NCI-H146 (cell line): ENCODE measurements around the gene PCDHGB6.
"Not testable (repeated sequence)": the region's sequence is repeated elsewhere in the genome, so short reads cannot be mapped to it uniquely, and the experiment has no call there.

Source experiments
- DNase-seq: peaks from one replicate; lab custom pipeline; 2025; lab: John Stamatoyannopoulos, UW

Gene PCDHGB6

DNA sequence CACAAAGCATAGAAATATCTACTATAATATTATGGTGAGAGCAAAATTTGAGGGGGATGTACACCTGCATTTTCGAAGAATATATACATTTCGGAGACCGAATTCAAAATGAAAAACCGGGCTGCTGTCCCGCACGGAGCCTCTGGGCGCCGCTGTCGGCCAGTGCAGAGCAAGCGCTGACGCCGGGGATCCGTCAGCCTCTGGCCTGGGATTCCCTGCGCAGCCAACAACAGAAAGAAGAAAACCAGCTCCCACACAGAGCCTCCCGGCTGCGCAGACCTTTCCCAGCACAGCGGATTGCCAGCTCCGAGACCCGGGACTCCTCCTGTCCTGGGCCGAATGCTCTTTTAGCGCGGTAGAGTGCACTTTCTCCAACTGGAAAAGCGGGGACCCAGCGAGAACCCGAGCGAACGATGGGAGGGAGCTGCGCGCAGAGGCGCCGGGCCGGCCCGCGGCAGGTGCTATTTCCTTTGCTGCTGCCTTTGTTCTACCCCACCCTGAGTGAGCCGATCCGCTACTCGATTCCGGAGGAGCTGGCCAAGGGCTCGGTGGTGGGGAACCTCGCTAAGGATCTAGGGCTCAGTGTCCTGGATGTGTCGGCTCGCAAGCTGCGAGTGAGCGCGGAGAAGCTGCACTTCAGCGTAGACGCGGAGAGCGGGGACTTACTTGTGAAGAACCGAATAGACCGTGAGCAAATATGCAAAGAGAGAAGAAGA, at the start of gene PCDHGB6:
TSS of gene PCDHGB6 (plus strand) at position 232 of the 716 bp plus-strand sequence. CDS start at position 414, 182 bp downstream.
- DNase-seq = not testable (repeated sequence)

DNA sequence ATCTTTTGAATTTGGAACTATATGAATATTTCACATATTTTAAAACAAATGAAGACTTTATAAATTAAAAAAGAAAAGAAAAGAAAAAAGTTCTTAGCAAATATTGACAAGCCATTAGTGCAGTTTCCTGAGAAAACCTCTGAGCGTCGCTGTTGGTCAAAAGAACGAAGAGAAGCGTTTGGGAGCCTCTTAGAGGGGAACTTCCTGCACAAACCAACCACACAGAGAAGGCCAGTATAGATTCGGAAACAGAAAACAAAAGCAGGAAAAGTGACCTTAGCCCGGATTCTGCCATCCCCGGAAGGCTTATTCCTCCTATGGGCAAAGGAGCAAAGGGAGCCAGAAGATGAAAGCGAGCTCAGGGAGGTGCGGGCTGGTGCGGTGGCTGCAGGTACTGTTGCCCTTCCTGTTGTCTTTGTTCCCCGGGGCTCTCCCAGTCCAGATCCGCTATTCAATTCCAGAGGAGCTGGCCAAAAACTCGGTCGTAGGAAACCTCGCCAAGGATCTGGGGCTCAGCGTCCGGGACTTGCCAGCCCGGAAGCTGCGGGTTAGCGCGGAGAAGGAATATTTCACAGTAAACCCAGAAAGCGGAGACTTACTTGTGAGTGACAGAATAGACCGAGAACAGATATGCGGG, 47.9 kb upstream of the PCDHGB6 start, which contains the start of gene PCDHGB2:
TSS of gene PCDHGB2 (plus strand) at position 205 of the 637 bp plus-strand sequence. CDS start at position 347, 142 bp downstream.
- no peak for DNase-seq

DNA sequence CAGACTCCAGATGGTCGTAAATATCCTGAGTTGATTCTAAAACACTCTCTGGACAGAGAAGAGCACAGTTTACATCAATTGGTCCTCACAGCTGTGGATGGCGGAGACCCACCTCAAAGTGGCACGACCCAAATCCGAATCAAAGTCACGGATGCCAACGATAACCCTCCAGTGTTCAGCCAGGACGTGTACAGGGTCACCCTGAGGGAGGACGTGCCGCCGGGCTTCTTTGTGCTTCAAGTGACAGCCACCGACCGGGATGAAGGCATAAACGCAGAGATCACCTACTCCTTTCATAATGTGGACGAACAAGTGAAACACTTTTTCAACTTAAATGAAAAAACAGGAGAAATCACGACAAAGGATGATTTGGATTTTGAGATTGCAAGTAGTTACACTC, 47.1 kb upstream of the PCDHGB6 start:
- no peak for DNase-seq

DNA sequence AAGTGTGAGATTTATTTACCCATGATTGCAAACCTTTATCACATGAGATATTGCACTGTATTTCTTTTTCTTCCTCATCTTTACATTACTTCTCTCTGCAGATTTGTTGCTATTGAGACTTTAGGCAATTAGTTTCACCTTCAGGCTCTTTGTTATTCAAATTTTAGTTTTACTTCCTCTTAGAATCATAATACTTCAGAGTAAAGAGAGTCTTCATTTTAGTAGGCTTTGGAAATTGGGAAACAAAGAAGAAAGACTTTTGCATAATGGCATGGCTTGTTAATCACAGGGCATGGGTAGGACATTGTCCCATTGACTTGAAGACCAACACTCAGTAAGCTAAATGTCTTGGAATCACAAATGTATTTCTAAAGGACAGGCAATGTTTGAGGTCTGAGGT, 45.1 kb upstream of the PCDHGB6 start:
- DNase-seq = no peak

DNA sequence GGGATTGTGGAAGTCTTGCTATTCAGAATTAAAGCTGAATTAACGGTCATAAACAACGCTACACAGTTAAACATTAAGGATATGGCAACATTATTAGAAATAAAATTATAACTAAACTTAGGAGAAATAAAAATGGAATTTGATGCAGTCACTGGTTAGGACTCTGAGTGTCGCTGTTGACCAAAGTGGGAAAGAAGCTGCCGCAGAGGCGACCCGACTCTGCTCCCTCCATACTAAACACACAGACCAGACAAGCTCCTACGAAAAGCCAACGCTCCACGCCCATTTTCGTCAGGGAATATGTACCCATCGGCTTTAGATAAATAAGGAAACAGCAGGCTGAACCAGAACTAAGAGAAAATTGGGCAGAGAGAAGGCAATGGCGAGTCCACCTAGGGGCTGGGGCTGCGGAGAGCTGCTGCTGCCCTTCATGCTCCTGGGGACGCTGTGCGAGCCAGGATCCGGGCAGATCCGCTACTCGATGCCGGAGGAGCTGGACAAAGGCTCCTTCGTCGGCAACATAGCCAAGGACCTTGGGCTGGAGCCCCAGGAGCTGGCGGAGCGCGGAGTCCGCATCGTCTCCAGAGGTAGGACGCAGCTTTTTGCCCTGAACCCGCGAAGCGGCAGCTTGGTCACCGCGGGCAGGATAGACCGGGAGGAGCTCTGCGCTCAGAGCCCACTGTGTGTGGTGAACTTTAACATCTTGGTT, 43.7 kb upstream of the PCDHGB6 start, which contains the start of gene PCDHGA5:
TSS of gene PCDHGA5 (plus strand) at position 211 of the 709 bp plus-strand sequence. CDS start at position 380, 169 bp downstream.
- DNase-seq = no peak

DNA sequence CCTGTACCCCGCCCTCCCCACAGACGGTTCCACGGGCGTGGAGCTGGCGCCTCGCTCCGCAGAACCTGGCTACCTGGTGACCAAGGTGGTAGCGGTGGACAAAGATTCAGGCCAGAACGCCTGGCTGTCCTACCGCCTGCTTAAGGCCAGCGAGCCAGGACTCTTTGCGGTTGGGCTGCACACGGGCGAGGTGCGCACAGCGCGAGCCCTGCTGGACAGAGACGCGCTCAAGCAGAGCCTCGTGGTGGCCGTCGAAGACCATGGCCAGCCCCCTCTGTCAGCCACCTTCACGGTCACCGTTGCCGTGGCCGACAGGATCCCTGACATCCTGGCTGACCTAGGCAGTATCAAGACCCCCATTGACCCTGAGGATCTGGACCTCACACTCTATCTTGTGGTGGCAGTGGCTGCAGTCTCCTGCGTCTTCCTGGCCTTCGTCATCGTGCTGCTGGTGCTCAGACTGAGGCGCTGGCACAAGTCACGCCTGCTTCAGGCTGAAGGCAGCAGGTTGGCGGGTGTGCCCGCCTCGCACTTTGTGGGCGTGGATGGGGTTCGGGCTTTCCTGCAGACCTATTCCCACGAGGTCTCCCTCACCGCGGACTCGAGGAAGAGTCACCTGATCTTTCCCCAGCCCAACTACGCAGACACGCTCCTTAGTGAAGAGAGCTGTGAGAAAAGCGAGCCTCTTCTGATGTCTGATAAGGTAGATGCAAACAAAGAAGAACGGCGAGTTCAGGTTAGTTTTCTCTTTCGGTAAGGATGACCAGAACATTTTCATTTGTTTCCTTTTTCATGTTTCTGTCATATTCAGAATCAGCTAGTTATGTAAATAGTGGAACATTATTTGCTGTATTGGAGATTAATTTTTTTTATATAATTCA, 41.6 kb upstream of the PCDHGB6 start:
- DNase-seq = no peak

DNA sequence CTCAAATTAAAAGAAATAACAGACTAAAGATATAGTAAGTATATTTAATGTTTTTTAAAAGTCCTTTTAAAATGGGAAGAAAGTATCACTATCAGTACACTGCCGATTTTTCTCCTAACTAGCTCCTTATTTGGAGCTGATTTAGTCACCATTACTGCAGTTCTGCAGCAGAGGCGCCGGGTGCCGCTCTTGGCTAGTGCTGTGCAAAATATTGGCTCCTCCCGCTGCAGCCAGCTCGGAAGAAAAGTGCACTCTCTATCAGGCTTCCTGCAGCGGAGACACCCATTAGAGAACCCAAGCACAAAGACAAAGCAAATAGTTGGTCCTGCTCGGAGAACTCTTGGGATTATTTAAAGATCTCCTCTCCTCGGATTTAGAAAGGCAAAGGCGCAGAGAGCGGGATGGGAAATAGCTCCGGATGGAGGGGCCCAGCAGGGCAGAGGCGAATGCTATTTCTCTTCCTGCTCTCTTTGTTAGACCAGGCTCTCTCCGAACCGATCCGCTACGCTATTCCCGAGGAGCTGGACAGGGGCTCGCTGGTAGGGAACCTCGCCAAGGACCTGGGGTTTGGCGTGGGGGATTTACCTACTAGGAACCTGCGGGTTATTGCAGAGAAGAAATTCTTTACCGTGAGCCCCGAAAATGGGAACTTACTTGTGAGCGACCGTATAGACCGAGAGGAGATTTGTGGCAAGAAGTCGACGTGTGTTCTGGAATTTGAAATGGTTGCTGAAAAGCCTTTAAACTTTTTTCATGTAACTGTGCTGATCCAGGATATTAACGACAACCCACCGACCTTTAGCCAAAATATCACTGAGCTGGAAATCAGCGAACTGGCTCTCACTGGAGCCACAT, 37.6 kb upstream of the PCDHGB6 start, which contains the start of gene PCDHGB3:
TSS of gene PCDHGB3 (plus strand) at position 249 of the 855 bp plus-strand sequence. CDS start at position 402, 153 bp downstream.
- no peak for DNase-seq

DNA sequence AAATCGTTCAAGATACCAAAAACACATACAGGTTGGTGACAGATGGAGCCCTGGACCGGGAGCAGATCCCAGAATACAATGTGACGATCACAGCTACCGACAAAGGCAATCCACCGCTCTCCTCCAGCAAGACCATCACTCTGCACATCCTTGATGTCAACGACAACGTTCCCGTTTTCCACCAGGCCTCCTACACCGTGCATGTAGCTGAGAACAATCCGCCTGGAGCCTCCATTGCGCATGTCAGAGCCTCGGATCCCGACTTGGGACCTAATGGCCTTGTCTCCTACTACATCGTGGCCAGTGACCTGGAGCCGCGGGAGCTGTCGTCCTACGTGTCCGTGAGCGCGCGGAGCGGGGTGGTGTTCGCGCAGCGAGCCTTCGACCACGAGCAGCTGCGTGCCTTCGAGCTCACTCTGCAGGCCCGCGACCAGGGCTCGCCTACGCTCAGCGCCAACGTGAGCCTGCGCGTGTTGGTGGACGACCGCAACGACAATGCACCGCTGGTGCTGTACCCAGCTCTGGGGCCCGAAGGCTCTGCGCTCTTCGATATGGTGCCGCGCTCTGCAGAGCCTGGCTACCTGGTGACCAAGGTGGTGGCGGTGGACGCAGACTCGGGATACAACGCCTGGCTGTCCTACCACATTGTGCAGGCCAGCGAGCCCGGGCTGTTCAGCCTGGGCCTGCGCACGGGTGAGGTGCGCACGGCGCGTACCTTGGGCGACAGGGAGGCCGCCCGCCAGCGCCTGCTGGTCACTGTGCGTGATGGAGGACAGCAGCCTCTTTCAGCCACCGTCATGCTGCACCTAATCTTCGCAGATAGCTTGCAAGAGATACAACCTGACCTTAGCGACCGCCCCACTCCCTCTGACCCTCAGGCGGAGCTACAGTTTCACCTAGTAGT, 36.0 kb upstream of the PCDHGB6 start:
- DNase-seq = no peak

DNA sequence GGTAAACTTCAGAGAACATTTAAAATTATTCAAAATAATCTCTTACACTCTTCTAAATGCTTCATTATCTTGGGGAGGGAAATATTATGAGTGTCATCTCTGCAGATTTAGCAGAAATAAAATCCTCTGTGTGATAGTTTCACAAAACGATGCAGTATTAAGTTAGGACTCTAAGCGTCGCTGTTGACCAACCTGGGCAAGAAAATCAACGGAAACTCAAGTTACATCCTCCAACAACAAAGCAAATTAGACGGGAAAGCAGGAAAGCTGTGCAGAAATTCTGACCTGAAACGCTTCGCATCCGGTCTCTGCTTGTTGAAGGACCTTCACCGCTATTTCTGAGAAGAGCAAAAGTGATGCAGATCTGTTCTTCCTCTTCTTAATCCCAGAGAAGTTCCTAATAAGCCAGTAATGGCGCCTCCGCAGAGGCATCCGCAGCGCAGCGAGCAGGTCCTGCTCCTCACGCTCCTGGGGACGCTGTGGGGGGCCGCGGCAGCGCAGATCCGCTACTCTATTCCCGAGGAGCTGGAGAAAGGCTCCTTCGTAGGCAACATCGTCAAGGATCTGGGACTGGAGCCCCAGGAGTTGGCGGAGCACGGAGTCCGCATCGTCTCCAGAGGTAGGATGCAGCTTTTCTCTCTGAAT, 34.0 kb upstream of the PCDHGB6 start, which contains the start of gene PCDHGA6:
TSS of gene PCDHGA6 (plus strand) at position 219 of the 645 bp plus-strand sequence. CDS start at position 412, 193 bp downstream.
- no peak for DNase-seq

DNA sequence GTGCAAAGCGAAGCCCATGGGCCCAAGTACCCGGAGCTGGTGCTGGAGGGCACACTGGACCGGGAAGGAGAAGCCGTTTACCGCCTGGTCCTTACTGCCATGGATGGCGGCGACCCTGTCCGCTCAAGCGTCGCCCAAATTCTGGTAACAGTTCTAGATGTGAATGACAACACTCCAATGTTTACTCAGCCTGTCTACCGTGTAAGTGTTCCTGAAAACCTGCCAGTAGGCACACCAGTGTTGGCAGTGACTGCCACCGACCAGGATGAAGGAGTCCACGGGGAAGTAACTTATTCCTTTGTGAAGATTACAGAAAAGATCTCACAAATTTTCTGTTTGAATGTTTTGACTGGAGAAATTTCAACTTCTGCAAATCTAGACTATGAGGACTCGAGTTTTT, 33.2 kb upstream of the PCDHGB6 start:
- DNase-seq = no peak

DNA sequence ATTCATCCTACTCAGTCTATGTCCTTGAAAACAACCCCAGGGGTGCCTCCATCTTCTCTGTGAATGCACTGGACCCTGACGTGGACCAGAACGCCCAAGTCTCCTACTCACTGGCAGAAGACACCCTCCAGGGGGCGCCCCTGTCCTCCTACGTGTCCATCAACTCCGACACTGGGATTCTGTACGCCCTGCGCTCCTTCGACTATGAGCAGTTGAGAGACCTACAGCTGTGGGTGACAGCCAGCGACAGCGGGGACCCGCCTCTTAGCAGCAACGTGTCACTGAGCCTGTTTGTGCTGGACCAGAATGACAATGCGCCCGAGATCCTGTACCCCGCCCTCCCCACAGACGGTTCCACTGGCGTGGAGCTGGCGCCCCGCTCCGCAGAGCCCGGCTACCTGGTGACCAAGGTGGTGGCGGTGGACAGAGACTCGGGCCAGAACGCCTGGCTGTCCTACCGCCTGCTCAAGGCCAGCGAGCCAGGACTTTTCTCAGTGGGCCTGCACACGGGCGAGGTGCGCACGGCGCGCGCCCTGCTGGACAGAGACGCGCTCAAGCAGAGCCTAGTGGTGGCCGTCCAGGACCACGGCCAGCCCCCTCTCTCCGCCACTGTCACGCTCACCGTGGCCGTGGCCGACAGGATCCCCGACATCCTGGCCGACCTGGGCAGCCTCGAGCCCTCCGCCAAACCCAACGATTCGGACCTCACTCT, 32.2 kb upstream of the PCDHGB6 start:
- not testable (repeated sequence) for DNase-seq

DNA sequence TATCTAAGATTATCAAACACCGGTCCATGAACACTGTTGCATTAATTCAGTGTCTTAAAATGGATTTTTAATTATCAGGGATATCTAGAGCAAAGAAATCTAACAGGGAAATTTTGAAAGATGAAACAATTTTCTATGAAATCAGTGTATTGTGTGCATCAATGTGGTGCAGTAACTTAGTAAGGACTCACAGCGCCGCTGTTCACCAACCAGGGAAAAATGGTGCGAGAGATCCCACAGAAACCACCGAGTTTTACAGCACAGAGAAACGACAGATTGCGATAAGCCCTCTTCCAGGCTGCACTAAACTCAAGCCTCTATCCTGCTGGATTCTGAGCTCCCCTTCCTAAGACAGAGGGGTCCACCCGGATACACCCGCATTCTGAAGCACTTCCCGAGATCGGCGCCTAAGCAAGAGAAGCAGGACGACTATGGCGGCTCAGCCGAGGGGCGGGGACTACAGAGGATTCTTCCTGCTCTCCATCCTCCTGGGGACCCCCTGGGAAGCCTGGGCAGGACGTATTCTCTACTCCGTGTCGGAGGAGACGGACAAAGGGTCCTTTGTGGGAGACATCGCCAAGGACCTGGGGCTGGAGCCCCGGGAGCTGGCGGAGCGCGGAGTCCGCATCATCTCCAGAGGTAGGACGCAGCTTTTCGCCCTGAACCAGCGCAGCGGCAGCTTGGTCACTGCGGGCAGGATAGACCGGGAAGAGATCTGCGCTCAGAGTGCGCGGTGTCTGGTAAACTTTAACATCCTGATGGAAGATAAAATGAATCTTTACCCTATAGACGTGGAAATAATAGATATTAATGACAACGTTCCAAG, 25.1 kb upstream of the PCDHGB6 start, which contains the start of gene PCDHGA7:
TSS of gene PCDHGA7 (plus strand) at position 274 of the 826 bp plus-strand sequence. CDS start at position 432, 158 bp downstream.
- DNase-seq = no peak

DNA sequence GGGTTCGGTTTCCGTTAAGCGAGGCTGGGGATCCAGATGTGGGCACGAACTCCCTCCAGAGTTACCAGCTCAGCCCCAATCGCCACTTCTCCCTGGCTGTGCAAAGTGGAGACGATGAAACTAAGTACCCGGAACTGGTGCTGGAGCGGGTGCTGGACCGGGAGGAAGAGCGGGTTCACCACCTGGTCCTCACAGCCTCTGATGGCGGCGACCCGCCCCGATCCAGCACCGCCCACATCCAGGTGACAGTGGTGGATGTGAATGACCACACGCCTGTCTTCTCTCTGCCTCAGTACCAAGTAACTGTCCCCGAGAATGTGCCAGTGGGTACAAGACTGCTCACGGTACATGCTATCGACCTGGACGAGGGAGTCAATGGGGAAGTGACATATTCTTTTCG, 24.5 kb upstream of the PCDHGB6 start:
- DNase-seq = no peak

DNA sequence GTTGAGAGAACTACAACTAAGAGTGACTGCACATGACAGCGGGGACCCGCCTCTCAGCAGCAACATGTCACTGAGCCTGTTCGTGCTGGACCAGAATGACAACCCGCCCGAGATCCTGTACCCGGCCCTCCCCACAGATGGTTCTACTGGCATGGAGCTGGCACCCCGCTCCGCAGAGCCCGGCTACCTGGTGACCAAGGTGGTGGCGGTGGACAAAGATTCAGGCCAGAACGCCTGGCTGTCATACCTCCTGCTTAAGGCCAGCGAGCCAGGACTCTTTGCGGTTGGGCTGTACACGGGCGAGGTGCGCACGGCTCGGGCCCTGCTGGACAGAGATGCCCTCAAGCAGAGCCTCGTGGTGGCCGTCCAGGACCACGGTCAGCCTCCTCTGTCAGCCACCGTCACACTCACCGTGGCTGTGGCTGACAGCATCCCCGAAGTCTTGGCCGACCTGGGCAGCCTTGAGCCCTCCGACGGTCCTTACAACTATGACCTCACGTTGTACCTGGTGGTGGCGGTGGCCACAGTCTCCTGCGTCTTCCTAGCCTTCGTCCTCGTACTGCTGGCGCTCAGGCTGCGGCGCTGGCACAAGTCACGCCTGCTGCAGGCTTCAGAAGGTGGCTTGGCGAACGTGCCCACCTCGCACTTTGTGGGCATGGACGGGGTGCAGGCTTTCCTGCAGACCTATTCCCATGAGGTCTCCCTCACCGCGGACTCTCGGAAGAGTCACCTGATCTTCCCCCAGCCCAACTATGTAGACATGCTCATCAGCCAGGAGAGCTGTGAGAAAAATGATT, 23.2 kb upstream of the PCDHGB6 start:
- DNase-seq = no peak

DNA sequence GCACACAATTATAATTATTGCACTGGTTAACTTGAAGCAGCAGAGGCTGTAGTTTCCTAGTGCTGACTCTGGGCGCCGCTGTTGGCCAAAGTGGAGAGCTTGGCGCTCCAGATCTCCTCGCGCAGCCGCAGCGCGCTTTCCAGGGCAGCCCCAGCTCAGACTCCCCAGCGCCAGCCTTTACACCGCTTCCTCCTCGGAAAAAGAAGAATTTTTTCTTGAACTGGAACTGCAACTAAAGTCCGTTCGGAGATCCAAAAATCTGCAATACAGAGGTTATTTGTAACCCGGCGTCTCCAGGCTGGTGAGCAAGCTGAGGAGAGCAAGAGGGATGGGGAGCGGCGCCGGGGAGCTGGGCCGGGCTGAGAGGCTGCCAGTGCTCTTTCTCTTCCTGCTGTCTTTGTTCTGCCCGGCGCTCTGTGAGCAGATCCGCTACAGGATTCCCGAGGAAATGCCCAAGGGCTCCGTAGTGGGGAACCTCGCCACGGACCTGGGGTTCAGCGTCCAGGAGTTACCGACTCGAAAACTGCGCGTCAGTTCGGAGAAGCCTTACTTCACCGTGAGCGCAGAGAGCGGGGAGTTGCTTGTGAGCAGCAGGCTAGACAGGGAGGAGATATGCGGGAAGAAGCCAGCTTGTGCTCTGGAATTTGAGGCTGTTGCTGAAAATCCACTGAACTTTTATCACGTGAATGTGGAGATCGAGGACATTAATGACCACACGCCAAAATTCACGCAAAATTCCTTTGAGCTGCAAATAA, 20.1 kb upstream of the PCDHGB6 start, which contains the start of gene PCDHGB4:
TSS of gene PCDHGB4 (plus strand) at position 142 of the 755 bp plus-strand sequence. CDS start at position 329, 187 bp downstream.
- not testable (repeated sequence) for DNase-seq
